ENCODE measurements around the gene RNF182. TPM values are rescaled to one million over a fixed set of nuclear protein-coding genes. Genes with fewer than 3 reads are reported as not detected.

The RNF182 gene
- total and polyA plus RNA-seq, 10 donors, result 0.02 to 3.6 (median 0.33) TPM; not detected in 3

DNA sequence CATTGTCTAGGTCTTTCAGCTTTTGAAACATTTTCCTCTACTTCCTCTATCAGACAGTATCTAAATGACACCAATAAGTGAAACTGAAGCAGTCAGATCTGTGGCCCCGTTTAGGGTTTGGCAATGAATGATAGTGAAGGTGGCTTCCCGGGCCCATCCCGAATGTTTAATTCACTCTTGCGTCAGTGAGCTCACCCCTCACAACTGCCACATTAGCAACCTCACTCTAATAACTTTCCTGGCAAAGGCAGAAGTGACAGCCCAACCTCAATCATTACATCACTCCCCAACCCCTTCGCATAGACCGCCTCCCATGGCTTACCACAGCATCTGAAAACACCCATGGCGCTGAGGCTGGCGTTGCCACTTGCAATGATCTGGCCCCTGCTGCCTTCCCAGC is 100.4 kb downstream of the RNF182 start:
- 37 to 71% (median 56%) methylated on average over 8 of the region's 8 CpGs for WGBS, 5 donors
- intact Hi-C loops (cut with DNase I; ENCODE audit: low total_unique reads), result no loop called here
- no peaks in the 10 kb centered on the region for H3K4me1 ChIP-seq
- H3K27ac ChIP-seq, result no peak overlapping the region
- H3K27me3 ChIP-seq (replicated peaks in 1 of 7), result peaks cover 0 to 31% (median 0%) of the 10 kb centered on the region in 7 donors
- H3K4me3 ChIP-seq, result no peak overlapping the region
- TF ChIP-seq, protein P1, sequence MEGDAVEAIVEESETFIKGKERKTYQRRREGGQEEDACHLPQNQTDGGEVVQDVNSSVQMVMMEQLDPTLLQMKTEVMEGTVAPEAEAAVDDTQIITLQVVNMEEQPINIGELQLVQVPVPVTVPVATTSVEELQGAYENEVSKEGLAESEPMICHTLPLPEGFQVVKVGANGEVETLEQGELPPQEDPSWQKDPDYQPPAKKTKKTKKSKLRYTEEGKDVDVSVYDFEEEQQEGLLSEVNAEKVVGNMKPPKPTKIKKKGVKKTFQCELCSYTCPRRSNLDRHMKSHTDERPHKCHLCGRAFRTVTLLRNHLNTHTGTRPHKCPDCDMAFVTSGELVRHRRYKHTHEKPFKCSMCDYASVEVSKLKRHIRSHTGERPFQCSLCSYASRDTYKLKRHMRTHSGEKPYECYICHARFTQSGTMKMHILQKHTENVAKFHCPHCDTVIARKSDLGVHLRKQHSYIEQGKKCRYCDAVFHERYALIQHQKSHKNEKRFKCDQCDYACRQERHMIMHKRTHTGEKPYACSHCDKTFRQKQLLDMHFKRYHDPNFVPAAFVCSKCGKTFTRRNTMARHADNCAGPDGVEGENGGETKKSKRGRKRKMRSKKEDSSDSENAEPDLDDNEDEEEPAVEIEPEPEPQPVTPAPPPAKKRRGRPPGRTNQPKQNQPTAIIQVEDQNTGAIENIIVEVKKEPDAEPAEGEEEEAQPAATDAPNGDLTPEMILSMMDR (IDR thresholded peaks at IDR 0.05 in 8 of 11, conservative IDR thresholded peaks at IDR 0.05 in 3 of 11), result no peak
- no peak for TF ChIP-seq POLR2A (IDR thresholded peaks at IDR 0.05)
- TF ChIP-seq POLR2AphosphoS5 (IDR thresholded peaks at IDR 0.05), result no peak
- no peak for DNase-seq
- H3K9me3 ChIP-seq, result no peaks in the 10 kb centered on the region
- H3K36me3 ChIP-seq, result no peaks in the 10 kb centered on the region

DNA sequence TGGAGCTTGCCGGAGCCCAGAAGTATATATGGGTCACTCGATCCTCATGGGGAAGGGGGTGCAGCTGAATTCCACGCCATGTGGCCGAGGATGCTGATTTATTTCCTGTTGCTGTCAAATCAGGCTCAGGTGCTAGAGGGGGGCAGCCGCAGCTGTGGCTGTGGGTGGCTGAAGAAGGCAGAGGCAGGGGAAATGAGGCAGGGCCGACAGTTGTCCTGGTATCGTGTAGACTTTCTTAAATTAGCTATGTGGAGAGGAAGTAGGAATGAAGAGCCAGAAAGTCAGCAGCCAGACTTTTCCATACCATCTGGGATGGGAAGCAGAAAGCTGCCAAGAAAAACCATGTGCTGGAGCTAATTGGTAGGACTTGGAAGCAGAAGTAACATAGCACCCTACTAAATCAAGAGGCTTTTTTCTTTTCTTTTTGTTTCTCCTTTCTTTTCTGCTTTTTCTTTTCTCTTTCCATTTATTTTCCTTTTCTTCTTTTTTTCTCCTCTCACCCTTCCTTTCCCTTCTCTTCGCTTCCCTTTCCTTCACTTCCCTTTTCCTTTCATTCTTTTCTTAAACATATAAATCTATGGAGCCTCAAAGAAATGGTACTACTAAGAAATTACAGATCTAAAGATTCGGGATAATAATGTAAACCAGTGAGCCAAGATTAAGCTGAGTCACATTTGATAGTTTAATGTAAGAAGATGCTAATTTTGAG is 102.2 kb downstream of the RNF182 start:
- Histone ChIP-seq H3K9me3 (no peaks in the 10 kb centered on the region), H3K27ac (no peak overlapping the region), H3K4me1 (no peaks in the 10 kb centered on the region), H3K4me3 (no peak overlapping the region), H3K36me3 (no peaks in the 10 kb centered on the region), H3K27me3 (replicated peaks in 1 of 7) (peaks cover 0 to 36% (median 0%) of the 10 kb centered on the region in 7 donors)
- intact Hi-C loops (cut with DNase I; ENCODE audit: low total_unique reads), result no loop called here
- WGBS, 5 donors, result 38 to 48% (median 40%) methylated on average over 9 of the region's 9 CpGs
- no peak for DNase-seq
- no peak for TF ChIP-seq POLR2A (IDR thresholded peaks at IDR 0.05)
- TF ChIP-seq, protein P1 (IDR thresholded peaks at IDR 0.05 in 8 of 11, conservative IDR thresholded peaks at IDR 0.05 in 3 of 11), result no peak
- TF ChIP-seq POLR2AphosphoS5 (IDR thresholded peaks at IDR 0.05), result no peak

DNA sequence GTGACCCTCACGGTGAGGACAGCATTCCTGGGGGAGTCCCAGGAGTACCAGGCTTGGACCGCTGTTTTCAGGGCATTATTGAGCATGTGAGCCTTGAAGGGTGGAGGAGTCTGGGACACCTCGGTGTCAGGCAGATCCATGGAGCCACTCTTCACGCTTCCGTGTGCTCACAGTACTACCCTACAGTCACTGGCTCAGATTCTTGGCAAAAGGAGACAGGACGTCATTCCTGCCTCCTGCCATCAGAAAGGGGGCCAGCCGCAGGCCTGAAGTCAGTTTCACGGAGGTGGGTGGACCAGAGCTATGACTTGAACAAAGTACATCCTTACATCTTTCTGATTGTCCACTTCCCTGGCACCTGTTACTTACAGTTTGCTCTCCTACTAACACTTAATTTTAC is 103.9 kb downstream of the RNF182 start:
- no peaks in the 10 kb centered on the region for H3K9me3 ChIP-seq
- no peak for DNase-seq
- no peak overlapping the region for H3K4me3 ChIP-seq
- H3K27ac ChIP-seq, result no peak overlapping the region
- peaks cover 0 to 45% (median 0%) of the 10 kb centered on the region in 7 donors for H3K27me3 ChIP-seq (replicated peaks in 1 of 7)
- no peaks in the 10 kb centered on the region for H3K4me1 ChIP-seq
- WGBS, 5 donors, result 85 to 91% (median 87%) methylated on average over 7 to 8 of the region's 8 CpGs
- no peaks in the 10 kb centered on the region for H3K36me3 ChIP-seq
- TF ChIP-seq, protein P1 (IDR thresholded peaks at IDR 0.05 in 8 of 11, conservative IDR thresholded peaks at IDR 0.05 in 3 of 11), result no peak
- TF ChIP-seq POLR2A (IDR thresholded peaks at IDR 0.05), result no peak
- no peak for TF ChIP-seq POLR2AphosphoS5 (IDR thresholded peaks at IDR 0.05)
- intact Hi-C loops (cut with DNase I; ENCODE audit: low total_unique reads), result no loop called here

DNA sequence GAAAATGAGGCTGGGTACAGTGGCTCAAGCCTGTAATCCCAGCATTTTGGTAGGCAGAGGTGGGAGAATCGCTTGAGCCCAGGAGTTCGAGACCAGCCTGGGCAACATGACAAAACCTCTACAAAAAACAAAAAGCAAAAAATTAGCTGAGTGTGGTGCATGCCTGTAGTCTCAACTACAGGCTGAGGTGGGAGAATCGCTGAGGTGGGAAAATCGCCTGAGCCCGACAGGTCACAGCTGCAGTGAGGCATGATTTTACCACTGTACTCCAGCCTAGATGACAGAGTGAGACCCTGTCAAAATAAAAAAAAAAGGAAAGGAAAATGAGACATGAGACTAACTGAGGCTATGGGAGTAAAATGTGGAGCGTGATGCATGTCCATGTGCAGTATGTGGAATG is 104.9 kb downstream of the RNF182 start:
- Histone ChIP-seq H3K9me3 (no peaks in the 10 kb centered on the region), H3K4me3 (no peak overlapping the region), H3K36me3 (no peaks in the 10 kb centered on the region), H3K27me3 (replicated peaks in 1 of 7) (peaks cover 0 to 52% (median 0%) of the 10 kb centered on the region in 7 donors), H3K27ac (no peak overlapping the region), H3K4me1 (no peaks in the 10 kb centered on the region)
- TF ChIP-seq POLR2AphosphoS5 (IDR thresholded peaks at IDR 0.05), result no peak
- TF ChIP-seq, protein P1 (IDR thresholded peaks at IDR 0.05 in 8 of 11, conservative IDR thresholded peaks at IDR 0.05 in 3 of 11), result no peak
- TF ChIP-seq POLR2A (IDR thresholded peaks at IDR 0.05), result no peak
- 84 to 93% (median 91%) methylated on average over 6 of the region's 6 CpGs for WGBS, 5 donors
- intact Hi-C loops (cut with DNase I; ENCODE audit: low total_unique reads), result no loop called here
- no peak for DNase-seq
